ENCODE results near the gene CPNE6.

Gene CPNE6

DNA sequence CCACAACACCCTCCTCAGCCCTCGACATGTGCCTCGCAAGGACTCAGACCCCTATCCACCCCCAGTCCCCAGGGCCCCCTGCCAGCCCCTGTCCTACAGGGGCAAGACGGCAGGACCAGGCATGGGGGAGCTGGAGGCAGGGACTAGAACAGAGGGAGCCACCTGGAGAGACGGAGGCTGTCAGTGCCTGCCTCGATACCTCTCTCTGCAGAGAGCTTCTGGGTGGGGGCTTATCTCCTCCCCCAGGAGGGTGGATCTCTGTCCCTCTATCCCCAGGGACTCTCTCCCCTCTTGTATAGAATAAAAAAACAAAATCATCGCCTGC is 2.0 kb upstream of the CPNE6 start:
- no peak for DNase-seq (ENCODE audit: low spot score)

DNA sequence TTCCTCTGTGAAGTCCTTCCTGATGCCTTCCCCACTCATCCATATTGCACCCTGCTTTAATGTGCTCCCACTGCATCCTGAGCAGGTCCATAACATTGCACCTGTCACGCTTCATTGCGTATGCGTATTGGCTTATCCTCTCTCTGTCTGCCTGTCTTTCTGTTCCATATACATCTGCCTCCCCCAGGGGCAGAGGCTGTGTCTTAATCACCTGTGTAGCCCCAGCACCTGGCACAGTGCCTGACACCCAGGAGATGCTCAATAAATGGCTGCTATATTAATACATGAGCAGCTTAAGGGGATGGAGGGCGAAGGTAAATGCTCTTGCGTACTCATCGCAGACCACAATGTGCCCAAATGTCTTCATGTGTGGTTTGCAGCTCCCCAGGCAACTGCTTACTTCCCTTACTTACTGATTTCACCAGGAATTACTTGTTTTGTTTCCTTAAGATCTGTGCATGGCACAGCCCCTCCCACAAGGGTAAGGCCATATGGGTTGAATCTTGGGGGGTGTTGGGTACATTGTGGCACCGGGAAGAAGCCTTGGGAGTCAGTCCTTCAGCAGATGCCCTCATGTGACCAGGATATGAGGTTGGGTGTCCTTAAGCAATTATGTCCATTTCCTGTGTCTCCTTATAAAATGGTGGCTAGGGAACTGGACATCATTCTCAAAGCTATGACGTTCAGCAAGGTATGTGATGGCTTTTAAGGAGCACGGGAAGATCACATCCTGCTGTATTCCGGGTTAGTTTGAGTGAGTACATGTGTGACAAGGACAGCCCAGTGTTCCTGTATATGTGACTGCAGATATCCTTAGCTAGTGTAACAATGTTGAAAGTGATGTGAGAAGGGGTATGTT is 848 bp upstream of the CPNE6 start:
- no peak for DNase-seq (ENCODE audit: low spot score)

DNA sequence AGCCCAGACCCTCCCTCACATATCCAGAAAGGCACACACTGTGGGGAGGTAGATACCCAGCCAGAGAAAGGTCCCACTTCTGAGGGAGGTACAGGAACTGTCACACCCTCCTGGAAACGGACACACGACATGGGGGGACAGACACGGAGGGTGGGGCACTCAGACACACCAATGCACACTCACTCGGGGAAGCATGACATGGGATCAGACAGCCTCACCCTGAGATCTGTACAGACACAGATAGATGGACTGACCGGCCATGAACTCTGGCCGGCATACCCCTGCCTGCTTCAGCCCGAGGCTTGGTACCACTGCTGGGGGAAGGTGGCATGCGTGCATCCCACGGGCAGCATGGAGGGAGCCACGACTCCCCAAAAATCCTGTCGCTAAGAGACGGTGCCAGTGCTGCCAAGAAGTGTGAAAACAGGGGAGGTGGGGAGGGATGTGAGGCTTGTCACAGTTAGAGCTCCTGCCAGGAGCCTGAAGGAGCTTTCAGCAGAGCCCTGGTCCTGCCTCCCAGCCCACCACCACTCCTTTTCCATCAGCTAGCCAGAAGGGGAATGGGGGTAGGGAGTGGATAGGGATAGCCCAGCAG is 571 bp downstream of the CPNE6 start:
- no peak for DNase-seq (ENCODE audit: low spot score)

DNA sequence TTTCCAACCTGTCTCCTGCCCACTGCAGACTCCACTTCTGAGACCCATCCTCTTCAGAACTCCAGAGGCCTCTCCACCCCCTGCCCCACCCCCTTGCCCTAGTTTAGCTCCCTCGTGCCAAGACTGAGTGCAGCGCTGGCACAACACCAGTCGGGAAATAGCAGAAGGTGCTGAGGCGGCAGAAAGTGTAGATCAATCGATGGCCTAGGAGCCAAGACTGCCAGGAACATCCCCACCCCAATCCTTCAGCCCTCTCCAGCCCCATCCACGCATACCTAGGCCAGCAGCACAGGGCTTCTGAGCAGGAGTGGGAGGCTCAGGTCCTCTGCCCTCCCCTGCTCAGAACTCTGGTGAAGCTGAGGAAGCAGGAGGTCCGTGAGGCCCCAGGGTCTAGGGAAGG is 1.1 kb downstream of the CPNE6 start:
- no peak for DNase-seq (ENCODE audit: low spot score)

DNA sequence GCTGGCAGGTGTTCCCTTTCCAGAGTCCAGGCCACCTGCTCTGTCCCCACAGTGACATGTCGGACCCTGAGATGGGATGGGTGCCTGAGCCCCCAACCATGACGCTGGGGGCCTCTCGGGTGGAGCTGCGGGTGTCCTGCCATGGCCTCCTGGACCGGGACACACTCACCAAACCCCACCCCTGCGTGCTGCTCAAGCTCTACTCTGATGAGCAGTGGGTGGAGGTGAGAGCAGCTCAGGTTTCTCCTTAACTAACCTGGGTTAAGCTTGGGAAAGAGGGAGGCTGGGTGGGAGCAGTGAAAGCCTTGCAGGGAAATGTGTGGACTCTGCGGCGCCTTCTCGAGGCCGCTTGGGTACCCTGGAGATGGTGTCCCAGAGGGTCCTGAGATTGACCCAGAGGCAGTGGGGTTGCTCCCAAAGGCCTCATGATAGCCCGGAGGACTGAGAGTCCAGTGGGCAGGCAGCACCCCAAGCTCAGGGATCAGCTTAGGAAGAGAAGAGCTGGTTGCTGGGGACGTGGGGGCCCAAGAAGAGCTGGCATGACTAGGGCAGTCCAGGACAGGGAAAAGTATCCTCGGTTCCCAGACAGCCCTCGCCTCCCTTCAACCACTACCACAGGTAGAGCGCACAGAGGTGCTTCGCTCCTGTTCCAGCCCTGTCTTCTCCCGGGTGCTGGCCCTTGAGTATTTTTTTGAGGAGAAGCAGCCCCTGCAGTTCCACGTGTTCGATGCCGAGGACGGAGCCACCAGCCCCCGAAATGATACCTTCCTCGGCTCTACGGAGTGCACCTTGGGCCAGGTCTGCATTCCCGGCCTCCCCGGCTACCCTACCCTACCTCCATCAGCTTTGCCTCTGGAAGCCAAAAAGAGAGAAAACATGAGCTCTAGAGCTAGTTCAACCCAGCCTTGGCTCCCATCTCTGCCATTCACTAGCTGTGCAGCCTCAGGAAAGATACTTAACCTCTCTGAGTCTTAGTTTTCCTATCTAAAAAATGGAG is 1.8 kb downstream of the CPNE6 start:
- no peak for DNase-seq (ENCODE audit: low spot score)

DNA sequence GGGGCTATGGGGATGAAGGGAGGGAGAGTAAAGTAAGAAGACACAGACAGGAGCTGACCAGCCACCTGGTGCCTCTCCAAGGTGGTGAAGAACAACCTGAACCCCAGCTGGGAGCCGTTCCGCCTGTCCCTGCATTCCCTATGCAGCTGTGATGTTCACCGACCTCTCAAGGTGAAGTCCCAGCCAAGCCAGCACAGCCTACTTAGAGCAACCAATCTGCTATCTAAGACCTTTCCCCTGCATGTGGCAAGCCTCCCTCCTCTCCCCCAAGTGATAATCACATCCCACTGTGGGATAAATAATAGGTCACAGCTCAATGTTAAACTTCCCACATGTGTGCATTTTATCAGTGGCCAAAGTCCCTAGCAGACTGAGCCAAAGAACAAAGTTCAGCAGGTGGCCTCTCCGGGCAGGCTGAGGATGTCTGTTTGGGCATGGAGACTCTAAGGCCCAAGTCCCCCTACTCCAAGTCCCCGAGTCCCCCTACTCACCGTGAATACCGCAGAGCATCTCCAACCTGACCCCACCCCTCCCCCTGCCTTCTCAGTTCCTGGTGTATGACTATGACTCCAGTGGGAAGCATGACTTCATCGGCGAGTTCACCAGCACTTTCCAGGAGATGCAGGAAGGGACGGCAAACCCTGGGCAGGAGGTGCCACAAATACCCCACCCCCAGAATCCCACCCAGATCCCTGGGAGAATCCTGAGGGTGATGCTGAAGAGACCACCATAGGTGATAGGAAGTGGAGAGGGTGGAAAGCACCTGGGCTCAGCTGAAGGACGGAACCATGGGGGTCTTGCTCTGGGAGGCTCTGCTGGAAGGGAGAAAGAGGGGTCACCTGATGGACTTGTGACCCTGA is 3.5 kb downstream of the CPNE6 start:
- no peak for DNase-seq (ENCODE audit: low spot score)

DNA sequence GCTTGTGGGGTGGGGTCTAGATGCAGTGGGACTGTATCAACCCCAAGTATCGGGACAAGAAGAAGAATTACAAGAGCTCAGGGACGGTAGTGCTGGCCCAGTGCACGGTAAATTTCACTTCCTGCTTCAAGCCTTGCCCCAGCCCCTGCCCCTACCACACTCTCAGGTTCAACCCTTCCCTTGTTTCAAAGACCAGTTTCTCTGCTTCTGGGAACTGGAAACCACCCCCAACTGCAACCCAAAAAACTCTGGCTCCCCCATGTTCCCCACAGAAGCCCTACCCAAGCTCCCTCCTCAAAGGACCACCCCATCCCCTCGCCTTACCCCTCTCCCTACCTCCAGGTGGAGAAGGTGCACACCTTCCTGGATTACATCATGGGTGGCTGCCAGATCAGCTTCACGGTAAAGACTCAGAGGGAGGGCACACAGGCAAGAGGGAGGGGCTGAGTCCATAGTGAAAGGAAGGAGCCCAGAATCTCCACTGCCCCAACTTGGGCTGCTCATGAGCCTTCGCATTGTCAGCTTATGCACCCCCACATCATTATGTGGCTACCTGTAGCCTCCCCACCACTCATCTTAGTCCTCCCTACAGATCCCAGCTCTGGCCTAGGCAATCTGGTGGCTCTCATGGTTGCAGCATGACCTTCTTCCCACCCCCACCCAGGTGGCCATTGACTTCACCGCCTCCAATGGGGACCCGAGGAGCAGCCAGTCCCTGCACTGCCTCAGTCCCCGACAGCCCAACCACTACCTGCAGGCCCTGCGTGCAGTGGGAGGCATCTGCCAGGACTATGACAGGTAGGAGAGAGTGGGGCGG is 4.3 kb downstream of the CPNE6 start:
- no peak for DNase-seq (ENCODE audit: low spot score)

DNA sequence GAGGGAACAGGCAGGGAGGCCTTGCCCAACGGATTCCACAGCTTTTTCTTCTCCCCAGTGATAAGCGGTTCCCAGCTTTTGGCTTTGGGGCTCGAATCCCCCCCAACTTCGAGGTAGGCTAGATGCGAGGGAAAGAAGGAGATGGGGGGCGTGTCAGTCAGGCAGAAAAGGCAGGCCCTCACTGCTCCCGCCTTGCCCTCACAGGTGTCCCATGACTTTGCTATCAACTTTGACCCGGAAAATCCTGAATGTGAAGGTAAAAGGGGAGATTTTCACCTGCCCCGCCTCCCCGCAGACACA is 4.9 kb downstream of the CPNE6 start:
- no peak for DNase-seq (ENCODE audit: low spot score)

DNA sequence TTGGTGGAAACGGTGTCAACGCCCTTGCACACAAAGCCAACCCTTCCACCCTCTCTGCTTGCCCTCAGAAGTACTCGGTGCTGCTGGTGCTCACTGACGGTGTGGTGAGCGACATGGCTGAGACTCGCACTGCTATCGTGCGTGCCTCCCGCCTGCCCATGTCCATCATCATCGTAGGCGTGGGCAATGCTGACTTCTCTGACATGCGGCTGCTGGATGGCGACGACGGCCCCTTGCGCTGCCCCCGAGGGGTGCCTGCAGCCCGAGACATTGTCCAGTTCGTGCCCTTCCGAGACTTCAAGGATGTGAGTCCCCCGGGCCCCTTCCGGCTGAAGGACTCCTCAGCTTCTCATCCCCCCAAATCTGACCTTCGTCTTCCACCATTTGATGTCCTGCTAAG is 5.7 kb downstream of the CPNE6 start:
- no peak for DNase-seq (ENCODE audit: low spot score)

DNA sequence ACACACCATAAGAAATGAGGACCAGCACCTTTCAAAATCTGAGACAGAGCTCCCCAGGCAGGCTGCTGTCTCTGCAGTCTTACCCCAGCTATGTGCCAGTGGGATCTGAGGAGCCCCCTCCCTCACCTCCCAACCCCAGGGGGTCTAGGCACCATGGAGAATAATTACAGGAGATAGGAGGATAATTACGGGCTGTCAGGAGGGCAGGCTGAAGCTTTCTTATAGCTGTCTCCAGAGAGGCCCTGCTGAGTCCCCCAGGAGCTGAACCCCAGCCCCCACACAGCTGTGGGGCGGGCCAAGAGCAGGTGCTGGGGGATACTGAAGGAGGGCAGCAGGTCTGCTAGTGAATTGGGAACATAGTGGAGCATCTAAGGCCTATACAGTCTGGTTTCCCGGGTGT is 6.8 kb downstream of the CPNE6 start:
- DNase-seq (ENCODE audit: low spot score), result no peak

DNA sequence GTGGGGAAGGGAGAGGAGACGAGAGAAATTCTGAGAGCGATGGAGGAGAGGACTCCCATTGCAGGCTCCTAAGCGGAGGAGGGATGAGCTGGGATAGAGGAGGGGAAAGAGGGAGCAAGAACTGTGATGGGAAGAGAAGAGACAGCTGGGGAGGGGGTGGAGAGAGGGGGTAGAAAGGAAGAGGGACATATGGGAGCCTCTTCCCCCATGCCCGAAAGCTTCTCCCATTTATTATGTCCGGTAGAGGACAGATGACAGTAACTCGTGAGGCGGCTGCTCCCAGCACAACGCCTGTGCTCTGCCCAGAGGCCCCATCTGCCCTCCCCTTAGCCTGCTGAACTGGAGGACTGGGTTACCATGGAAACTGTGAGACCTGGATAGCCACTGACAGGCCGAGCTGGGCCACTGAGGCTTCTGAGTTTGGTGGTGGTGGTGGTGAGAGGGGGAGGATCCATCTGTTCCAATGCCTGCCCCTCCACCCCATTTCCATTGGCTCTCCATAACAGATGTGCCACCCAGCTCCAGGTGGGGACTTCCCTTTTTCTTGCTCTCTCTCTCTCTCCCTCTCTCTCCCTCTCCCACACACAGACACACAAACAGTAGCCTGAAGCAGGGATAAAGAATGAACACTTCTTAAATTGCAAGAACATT is 8.3 kb downstream of the CPNE6 start:
- DNase-seq (ENCODE audit: low spot score), result peak; percentile 36

DNA sequence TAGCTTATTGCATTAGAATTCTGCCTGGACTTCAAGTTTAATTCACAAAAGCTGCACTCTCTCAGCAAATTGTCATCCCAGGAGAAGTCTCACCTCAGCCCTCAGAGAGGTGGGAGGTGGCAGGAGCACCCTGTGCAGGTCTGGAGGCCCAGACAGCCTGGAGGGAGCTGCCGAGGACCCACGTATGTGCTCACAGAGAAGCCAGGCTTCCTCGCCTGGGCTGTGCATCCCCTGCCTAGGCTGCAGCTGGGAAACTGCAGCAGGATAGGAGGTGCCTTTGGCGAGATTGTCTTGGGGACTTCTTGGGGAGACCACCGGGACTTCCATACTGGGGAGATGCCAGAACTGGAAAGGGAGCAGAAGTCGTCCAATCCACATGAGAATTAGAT is 8.8 kb downstream of the CPNE6 start:
- no peak for DNase-seq (ENCODE audit: low spot score)

DNA sequence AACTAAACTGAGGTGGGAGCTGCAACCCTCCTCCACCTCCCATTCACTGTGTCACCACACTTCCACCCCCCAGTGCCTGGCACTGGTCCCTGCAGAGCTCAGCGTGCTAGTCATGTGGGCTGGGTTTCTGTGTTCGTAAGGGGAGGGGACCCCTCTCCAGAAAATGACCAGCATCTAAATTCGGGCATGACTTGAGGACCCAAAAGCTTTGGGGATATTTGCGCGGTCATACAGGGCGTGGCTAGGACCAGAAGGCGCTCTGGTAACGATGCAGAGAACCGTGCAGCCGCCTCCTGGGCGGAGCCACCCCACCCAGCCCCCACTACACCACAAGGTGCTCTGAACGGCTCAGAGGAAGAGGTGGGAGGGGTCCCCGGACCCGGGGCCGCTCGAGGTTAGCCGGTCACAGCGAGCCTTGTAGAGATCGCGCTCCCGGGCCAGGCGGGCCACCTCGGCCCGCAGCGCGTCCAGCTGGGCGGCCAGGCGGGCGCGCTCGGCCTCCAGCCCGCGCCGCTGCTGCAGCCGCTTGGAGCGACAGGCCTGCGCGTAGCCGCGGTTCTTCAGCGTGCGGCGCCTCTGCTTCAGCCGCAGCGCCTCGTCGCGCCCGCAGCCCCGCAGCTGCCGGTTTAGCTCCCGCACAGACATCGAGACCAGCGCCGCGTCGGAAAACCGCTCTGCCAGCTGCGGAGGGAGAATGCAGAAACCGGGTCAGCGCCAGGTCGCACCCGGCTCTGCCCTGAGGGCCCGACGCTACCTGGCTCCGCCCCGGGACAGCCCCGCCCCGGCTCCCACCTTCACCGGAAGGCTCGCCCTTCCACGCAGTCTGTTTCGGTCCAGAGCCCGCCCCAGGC is 9.8 kb downstream of the CPNE6 start:
- DNase-seq (ENCODE audit: low spot score), result peak; percentile 85

DNA sequence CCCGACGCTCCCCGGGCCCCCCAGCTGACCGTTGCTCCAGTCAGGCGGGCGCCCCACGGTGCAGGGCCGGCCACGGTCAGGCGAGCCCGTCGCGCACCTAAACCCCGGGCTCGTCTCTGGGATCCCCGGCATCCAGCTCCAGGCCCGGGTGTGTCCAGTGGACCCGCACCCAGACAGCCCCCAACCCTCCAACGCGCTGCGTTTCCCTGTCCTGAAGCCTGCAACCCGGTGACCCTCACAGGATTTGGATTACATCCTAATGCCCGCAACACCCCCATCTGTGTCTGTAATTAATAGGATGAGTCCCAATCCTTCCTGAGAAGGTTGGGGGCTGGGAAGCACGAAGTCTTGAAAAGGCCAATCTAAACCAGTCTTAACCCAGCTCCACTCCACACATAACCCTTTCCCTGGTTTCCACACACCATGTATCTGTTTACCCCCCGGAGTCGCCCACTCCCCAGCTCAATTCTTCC is 10.4 kb downstream of the CPNE6 start:
- DNase-seq (ENCODE audit: low spot score), result no peak

DNA sequence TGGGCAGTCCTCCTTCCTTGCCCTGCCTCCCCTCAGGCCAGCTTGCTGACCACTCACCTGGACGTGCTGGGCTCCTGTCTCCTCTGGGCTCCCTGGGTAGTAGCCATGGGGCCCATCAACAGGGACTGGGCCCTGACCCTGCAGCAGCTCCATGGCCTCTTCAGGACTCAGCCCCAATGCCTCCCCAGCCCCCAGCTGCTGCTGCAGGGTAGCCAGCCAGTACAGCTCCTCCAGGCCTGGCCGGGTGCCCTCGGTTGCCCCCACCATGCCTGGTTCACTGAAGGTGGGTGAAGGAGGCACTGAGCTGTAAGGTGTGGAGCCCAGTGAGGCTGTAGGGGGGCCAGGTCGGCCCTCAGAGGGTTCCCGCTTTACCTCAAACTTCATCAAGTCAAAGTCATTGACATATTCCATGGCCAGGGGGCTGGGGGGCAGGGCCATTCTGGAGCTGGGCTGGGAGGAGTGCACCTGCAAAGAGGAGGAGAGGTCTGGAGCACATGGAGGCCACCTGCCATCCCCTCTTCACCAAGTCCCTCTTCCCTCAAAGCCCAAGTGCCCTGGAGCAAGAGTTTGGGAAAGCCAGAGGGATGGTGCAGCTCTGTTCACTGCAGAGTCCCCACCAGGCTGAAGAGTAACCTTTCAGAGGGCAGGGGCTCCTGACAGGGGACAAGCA is 11.2 kb downstream of the CPNE6 start:
- no peak for DNase-seq (ENCODE audit: low spot score)

DNA sequence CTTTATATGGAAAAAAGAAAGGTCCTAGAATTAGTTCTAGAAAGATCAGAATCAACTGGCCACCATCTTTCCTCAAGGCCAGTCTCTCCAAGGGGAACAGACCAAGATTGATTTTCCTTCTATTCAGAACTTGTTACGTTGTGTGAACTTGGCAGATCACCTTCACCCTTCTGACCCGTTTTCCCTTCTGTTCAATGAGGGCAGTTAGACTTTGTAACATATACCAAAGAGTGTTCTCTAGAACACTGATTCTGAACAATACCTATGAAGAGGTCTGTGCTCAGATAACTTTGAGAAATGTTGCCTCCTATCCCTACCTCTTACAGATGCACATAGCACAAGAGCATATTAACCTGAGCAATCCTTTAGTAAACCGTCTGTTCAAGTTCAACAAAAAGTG is 12.1 kb downstream of the CPNE6 start:
- no peak for DNase-seq (ENCODE audit: low spot score)

DNA sequence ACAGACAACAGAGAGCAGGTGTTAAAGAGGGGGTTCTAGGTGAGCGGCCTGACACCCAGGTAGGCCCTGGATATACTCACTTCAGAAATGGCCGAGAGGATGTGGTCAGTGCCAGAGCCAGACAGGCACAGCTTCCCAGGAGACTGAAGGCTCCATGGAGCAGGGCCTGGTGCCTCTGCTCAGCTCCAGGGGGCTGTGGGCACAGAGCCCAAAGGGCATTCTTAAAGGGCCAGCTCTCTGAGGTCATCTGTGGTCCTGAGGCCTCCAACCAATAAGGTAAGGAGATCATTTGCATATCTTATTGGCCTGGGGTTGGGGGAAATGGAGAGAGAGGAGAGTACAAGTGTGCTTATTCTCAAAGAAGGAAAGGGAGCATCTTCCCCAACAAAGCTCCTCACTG is 13.1 kb downstream of the CPNE6 start:
- DNase-seq (ENCODE audit: low spot score), result no peak

DNA sequence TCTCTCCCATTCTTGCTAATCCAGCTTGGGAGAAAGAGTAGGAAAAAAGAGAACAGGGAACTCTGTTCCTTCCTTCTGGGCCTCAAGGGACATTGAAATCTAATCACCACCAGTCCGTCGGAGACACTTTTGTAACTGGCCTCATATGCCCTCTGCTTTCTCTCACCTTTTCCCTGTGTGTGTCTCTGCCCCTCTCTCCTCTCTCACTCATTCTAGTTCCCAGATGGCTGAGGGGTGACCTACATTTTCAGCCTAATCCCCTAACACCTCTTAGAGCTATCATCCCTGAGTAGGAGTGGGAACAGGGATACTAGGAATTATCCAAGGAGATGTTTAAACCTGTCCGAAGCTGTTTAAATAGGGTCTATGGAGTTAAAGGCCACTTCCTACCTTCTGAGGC is 13.9 kb downstream of the CPNE6 start:
- DNase-seq (ENCODE audit: low spot score), result no peak

Measured in NAMALWA (cell line).